Measurements from ENCODE around the gene ANKRD60. TPM values are rescaled to one million over a fixed set of nuclear protein-coding genes. Genes with fewer than 3 reads are reported as not detected.

The ANKRD60 gene
- total RNA-seq, 3 donors from 2014 or later = not detected

DNA sequence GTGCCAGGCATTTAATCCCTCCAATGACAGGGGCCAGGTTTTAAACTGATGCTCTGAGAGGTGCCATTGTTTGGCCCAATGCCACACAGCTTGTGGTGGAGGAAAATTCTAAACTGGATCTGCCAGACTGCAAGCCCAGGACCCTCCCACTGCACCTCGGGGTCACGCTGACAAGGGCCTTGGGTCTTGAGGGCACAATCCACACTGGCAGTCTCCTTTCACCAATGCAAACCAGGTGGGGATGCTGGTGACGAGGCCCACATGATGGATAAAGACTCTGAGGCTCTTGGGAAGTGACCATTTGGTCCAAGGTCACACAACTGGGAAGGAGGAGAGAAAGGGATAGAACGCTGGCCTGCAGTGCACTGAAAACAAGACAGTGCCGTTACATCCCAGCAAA is 14.7 kb downstream of the ANKRD60 start:
- ATAC-seq (no peak), DNase-seq (no peak)
- Histone ChIP-seq H3K36me3 (ENCODE audit: low read depth) (no peaks in the 10 kb centered on the region), H3K4me1 (ENCODE audit: low read depth) (no peaks in the 10 kb centered on the region), H3K9me3 (no peaks in the 10 kb centered on the region), H3K4me3 (no peak overlapping the region)
- TF ChIP-seq, protein P1, sequence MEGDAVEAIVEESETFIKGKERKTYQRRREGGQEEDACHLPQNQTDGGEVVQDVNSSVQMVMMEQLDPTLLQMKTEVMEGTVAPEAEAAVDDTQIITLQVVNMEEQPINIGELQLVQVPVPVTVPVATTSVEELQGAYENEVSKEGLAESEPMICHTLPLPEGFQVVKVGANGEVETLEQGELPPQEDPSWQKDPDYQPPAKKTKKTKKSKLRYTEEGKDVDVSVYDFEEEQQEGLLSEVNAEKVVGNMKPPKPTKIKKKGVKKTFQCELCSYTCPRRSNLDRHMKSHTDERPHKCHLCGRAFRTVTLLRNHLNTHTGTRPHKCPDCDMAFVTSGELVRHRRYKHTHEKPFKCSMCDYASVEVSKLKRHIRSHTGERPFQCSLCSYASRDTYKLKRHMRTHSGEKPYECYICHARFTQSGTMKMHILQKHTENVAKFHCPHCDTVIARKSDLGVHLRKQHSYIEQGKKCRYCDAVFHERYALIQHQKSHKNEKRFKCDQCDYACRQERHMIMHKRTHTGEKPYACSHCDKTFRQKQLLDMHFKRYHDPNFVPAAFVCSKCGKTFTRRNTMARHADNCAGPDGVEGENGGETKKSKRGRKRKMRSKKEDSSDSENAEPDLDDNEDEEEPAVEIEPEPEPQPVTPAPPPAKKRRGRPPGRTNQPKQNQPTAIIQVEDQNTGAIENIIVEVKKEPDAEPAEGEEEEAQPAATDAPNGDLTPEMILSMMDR (IDR thresholded peaks at IDR 0.05) = no peak
- intact Hi-C loops (cut with DNase I, micrococcal nuclease) = loop anchor here in 1 of 2 donors (10.0 kb wide), 1 partner anchor 699 kb away; no protein-coding TSS in a partner anchor

DNA sequence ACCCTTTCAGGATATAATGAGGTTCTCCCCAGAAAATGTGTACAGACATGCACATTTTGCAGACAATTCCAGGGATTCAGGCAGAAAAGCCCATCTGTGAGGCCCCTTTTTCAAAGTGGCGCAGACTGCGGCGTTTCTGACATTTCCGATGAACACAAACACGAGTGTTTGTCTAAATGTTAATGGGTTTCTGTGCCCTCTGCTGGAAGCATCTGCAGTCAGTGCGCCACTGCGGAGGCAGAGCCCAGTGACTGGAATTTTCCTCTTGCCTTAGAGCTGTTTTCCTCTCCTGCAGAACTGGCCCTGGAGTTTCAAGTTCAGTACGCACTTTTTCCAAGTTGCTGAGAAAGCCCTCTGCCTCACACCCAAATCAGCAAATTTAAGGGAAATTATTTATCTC is 15.3 kb downstream of the ANKRD60 start:
- H3K9me3 ChIP-seq = no peaks in the 10 kb centered on the region
- intact Hi-C loops (cut with DNase I, micrococcal nuclease) = loop anchor here in 1 of 2 donors (10.0 kb wide), 1 partner anchor 698 kb away; no protein-coding TSS in a partner anchor
- no peaks in the 10 kb centered on the region for H3K4me1 ChIP-seq (ENCODE audit: low read depth)
- no peak for ATAC-seq
- no peak for DNase-seq
- H3K4me3 ChIP-seq = no peak overlapping the region
- TF ChIP-seq, protein P1 (IDR thresholded peaks at IDR 0.05) = no peak
- H3K36me3 ChIP-seq (ENCODE audit: low read depth) = no peaks in the 10 kb centered on the region

DNA sequence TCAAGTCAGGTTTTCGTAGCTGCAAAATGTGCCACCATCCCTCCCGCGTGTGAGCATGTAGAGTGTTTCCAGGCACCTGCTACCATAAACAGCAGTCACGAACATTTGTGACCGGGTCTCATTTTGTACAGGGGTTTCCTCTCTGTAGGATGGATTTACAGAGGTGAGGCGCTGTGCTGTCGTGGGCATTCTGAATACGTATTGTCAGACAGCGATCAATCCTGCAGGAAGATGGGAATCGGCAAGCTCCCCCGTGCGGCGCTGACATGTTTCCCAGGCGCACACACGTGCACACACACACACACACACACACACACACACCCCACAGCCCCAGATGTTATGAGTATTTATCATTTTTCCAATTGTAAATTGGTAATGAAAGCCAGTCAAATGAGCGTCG is 15.8 kb downstream of the ANKRD60 start:
- no peaks in the 10 kb centered on the region for H3K4me1 ChIP-seq (ENCODE audit: low read depth)
- no peak for DNase-seq
- no peak for ATAC-seq
- no peaks in the 10 kb centered on the region for H3K9me3 ChIP-seq
- TF ChIP-seq, protein P1 (IDR thresholded peaks at IDR 0.05) = no peak
- intact Hi-C loops (cut with DNase I, micrococcal nuclease) = loop anchor here in 1 of 2 donors (10.0 kb wide), 1 partner anchor 698 kb away; no protein-coding TSS in a partner anchor
- no peak overlapping the region for H3K4me3 ChIP-seq
- H3K36me3 ChIP-seq (ENCODE audit: low read depth) = no peaks in the 10 kb centered on the region

DNA sequence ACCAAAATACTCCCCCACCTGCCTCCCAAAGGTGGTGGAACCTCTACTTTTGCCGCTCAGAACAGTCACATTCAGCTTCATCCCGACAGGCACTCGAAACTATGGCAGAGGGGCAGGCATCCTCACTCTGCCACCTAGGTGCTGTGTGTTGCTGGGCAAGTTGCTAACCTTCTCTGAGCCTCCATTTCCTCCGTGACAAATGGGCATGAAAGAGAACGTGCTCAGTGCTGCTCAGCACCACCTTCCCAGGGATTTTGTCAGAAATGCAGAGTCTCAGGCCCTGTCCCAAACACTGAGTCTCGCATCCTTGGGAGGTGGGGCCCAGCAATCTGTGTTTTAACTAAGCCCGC is 18.1 kb downstream of the ANKRD60 start:
- DNase-seq (no peak), ATAC-seq (no peak)
- H3K4me3 ChIP-seq = no peak overlapping the region
- no peaks in the 10 kb centered on the region for H3K9me3 ChIP-seq
- H3K4me1 ChIP-seq (ENCODE audit: low read depth) = no peaks in the 10 kb centered on the region
- intact Hi-C loops (cut with DNase I, micrococcal nuclease) = loop anchor here in 1 of 2 donors (10.0 kb wide), 1 partner anchor 696 kb away; no protein-coding TSS in a partner anchor
- no peaks in the 10 kb centered on the region for H3K36me3 ChIP-seq (ENCODE audit: low read depth)
- TF ChIP-seq, protein P1 (IDR thresholded peaks at IDR 0.05) = no peak

DNA sequence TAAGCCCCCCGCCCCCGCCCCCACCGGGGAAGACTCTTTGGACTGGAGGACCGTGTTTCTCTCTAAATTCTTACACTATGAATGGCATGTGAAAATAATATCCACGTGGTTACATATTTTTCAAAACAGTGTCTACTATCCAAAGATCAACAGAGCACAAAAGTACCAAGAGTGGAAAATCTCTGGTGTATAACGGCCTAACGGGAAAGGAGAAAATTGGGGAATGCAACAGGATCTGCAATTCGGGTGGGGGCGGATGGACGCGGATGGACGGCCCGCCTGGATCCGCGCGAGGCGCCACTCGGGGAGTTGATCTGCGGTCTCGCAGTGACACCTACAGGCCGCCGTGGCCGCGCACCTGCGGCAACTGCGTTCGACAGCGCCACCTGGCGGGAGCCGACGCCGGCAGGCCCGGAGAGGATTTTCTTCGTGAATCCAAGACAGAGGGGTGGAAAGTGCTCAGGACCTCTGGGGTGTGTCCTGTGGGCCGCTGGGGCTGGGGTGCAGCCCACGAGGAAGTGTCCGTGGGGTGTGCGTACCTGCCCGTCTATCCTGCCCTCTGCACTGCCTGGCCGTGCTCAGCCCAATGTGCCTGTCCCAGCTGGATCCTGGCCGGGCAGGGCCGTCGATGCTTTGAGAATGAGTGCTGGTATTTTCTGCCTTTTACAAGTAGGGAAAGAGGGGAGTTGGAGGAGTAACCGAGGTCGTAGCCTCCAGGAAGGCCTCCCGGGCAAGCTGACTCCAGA is 18.6 kb downstream of the ANKRD60 start:
- Histone ChIP-seq H3K36me3 (ENCODE audit: low read depth) (no peaks in the 10 kb centered on the region), H3K4me3 (no peak overlapping the region), H3K9me3 (no peaks in the 10 kb centered on the region), H3K4me1 (ENCODE audit: low read depth) (no peaks in the 10 kb centered on the region)
- ATAC-seq (peak; percentile 98), DNase-seq (peak; percentile 84 to 92 (median 90))
- intact Hi-C loops (cut with DNase I, micrococcal nuclease) = loop anchor here (2.0 to 10.0 kb wide), 3 partner anchors 611 to 695 kb away; no protein-coding TSS in a partner anchor
- TF ChIP-seq, protein P1 (IDR thresholded peaks at IDR 0.05) = peak; percentile 100

All from mucosa of descending colon (tissue), 3 donors.